Uterus (tissue), 2 donors: ENCODE measurements around the gene MYO1D.

ENCODE experiments used
- POLR2A ChIP-seq, 2 donors: fragments of 450-650 bp; IDR thresholded peaks; one replicate each; pipeline ENCODE4 v1.6.1; 2016; ENCODE audit warnings: antibody characterized with exemption in 2 of 2, mild to moderate bottlenecking in 1 of 2, moderate library complexity in 1 of 2
- TF ChIP-seq, protein P1 (sequence below), 4 experiments: fragments of 200-600 bp in 2 of 4; fragments of 450-650 bp in 2 of 4; sonication (generic) in 2 of 4; IDR thresholded peaks; one replicate each; pipeline ENCODE4 v1.5.1; 2016 to 2019; ENCODE audit warnings: antibody characterized with exemption in 4 of 4, mild to moderate bottlenecking in 2 of 4, moderate library complexity in 1 of 4

DNA sequence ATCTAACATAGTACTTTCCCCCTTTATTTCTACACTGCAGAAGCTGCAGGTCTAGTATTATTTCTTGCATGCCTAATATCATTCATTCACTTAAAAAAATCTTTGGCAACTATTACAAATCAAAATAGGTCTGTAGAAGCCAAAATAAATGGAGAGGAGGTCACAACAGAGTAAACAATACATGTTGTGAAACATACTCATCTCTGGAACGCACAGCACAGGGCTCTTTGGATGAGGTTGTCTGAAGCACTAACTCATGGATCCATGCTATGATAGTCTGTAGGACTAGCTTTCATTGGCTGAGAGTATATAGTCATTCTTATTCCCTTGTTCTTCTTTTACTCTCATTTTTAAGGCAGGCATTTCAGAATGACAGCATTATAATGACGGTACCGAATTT is 21.3 kb downstream of the MYO1D start:
- TF ChIP-seq, protein P1, sequence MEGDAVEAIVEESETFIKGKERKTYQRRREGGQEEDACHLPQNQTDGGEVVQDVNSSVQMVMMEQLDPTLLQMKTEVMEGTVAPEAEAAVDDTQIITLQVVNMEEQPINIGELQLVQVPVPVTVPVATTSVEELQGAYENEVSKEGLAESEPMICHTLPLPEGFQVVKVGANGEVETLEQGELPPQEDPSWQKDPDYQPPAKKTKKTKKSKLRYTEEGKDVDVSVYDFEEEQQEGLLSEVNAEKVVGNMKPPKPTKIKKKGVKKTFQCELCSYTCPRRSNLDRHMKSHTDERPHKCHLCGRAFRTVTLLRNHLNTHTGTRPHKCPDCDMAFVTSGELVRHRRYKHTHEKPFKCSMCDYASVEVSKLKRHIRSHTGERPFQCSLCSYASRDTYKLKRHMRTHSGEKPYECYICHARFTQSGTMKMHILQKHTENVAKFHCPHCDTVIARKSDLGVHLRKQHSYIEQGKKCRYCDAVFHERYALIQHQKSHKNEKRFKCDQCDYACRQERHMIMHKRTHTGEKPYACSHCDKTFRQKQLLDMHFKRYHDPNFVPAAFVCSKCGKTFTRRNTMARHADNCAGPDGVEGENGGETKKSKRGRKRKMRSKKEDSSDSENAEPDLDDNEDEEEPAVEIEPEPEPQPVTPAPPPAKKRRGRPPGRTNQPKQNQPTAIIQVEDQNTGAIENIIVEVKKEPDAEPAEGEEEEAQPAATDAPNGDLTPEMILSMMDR (IDR thresholded peaks at IDR 0.05), result no peak
- no peak for TF ChIP-seq POLR2A (IDR thresholded peaks at IDR 0.05)
